HG03342 (cell line): ENCODE data around the gene TIAM2.
"Not testable (repeated sequence)": the region's sequence is repeated elsewhere in the genome, so short reads cannot be mapped to it uniquely, and the experiment has no call there.

ENCODE experiments used
- ATAC-seq: cut with Tn5 transposase; IDR thresholded peaks from one replicate; pipeline ENCODE4 v1.9.1; 2021; ENCODE audit warnings: mild to moderate bottlenecking, moderate library complexity; ENCODE audit not compliant: unreplicated experiment

The TIAM2 gene

GRCh38 chr6:155221086-155221485 is 226.0 kb downstream of the TIAM2 start:
- no peak for ATAC-seq

DNA sequence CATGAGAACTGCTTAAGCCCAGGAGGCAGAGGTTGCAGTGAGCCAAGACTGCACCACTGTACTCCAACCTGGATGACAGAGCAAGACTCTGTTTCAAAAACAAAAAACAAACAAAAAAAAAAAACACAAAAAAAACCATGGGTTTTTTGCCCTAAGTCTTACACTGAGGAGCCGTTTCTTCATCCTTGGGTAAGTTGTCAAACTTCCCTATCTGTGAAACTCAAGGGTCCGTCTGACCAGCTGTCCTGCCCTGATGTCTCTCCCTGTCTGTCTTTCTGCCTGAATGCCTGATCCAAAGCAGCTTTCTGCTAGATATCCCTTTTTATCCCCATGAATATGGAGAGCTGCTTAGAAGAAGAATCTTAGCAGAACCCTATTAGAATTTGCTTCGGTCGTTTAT is 227.4 kb downstream of the TIAM2 start:
- ATAC-seq, result no peak

DNA sequence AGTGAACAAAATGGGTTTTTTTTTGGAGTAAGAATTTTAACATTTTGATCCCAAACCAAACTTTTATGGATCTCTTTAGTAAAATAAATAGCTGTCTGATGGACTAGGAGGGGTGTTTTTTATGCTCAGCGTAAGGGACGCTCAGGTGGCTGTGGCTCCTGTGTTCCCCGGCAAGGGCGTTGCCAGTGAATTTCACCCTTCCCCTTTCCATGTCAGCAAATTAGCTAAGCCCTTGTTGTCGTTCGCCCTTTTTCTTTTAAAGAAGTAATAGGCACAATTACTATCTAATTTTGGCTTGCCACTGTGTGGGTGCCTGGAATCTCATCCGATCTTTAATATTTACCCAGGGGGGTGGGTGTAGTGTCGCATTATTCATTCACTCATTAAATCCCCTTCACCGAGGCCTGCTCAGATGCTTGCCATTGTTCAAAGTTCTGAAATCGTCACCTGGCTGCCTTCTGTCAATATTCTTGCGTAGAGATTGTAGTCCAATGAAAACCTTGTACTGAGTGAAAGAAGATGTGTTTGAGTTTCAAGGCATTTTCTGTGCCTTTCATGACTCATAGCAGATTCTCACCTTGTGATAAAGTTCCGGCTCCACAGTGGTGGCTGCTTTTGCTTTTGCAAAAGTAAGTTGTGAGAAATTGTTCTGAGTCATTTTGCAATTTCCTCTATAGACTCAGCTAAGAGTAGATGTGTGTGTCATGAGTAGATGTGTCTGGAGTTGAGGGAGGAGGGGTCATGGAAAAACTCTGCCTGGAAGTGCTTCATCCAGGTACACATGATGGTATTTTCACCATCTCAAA is 228.7 kb downstream of the TIAM2 start:
- ATAC-seq, result peak; percentile 96

- no peak for ATAC-seq
Observed at GRCh38 chr6:155224618-155225017, 229.5 kb downstream of the TIAM2 start.

GRCh38 chr6:155227046-155227445 is 231.9 kb downstream of the TIAM2 start:
- ATAC-seq, result no peak

DNA sequence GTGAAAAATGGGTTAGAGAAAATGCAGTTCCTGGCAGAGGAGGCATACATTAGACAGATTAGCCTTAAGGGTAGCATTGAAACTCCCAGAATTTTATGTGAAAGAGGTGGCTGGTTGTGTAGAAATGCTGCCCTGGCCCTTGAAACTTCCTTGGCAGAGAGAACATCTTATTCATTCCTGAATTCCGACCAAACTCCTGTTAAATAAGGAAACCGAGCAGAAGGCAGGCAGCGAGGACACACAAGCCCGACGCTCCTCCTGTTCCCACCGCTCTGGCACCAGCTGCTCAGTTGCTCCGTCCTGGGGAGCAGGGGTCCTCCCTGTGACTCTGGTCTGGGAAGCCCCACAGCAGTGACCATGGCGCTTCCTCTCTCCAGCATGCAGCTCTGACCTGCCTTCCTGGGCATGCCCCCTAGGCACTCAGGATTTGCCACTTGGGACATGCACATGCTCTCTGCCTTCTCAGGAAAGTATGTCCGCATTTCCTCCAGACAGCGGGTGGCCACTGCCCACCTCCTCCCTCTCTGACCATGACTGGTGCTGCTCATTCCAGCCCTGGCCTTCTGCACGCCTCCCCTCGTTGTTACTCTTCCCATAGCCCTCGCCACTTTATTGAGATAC is 233.5 kb downstream of the TIAM2 start:
- no peak for ATAC-seq

GRCh38 chr6:155230975-155231374 is 235.9 kb downstream of the TIAM2 start:
- not testable (repeated sequence) for ATAC-seq

DNA sequence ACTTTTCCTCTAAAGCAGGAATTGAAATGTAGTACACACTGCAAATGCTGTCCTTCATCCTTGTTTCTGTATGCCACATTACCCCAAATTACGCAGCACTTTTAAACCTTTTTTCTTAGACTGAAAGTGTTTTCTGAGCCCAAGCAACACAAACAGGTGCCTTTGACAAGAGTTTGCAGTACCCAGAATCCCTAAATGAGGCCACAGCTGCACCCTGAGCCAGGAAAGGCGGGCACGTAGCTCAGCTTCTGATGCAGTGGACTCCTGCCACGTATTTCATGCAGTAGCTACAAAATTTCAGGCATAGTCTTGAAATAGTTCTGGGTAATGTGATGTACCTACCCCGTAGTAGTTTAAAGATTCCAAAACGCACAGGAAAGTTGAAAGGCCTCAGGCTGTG is 237.7 kb downstream of the TIAM2 start:
- ATAC-seq, result no peak

- no peak for ATAC-seq
Observed at GRCh38 chr6:155234167-155234566, 239.1 kb downstream of the TIAM2 start.

DNA sequence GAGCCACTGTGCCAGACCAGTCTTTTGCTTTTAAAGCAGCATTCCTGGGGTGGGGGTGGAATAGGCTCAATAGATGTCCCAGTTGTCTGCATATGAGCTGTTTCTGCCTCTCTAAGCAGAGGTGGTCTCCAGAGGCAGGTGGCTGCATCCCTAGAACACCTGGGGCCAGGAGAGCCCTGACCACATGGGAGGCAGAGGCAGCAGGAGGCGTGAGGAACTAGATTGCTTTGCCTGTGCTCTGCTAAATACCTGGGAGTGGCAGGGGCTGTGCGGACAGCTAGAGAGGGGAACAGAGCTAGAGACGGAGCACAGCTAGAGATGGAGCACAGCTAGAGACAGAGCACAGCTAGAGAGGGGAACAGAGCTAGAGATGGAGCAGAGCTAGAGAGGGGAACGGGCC is 239.6 kb downstream of the TIAM2 start:
- no peak for ATAC-seq

DNA sequence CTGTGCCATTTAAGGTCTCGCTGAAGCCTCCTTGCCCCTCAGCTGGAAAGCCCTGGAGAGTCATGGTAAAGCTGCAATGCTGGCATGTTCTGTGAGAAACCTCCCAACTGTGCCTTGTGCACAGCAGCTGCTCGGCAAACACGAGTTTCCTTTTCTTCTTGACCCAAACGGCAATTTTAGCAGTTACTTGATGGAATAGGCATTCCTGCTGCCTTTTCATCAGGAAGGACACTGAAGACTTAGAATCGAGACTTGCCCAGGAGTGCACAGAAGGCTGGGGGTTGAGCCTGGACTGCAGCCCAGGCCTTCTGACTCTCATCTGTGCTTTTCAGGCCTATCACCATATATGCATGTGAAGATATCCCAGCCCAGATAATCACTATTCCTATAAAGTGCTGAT is 240.0 kb downstream of the TIAM2 start:
- ATAC-seq, result no peak

GRCh38 chr6:155237613-155238012 is 242.5 kb downstream of the TIAM2 start:
- ATAC-seq, result no peak

DNA sequence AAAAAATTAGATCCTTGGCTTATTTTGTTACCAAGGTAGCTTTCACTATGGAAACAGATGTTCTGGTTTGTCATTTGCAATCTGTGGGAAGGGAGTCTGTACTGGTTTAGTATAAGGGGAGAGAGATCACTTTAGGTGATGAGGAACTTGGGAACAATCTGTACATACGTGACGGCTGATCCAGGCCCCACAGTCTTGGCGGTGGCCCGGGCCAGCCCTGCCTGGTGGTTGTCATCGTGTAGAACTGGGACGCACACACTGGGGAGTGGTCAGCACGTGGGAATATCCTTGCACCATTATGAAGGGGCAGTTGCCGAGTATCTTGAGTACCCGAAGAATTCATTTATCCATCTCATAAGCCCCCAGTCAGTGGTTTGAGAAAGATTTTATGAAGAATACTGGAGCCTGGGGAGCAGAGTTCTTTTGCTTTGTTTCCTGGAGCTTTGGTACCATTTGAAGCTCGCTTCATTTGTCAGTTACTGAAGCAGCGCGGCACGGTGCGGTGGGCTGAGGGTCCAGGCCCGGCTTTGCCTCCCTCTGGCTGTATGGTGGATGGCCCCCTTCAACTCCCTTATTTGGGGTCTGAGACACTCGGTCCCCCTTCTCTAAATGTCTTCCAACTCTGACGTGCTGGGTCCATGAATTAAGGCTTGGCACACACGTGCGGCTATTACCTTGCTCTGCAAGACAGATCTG is 245.9 kb downstream of the TIAM2 start:
- ATAC-seq, result no peak

DNA sequence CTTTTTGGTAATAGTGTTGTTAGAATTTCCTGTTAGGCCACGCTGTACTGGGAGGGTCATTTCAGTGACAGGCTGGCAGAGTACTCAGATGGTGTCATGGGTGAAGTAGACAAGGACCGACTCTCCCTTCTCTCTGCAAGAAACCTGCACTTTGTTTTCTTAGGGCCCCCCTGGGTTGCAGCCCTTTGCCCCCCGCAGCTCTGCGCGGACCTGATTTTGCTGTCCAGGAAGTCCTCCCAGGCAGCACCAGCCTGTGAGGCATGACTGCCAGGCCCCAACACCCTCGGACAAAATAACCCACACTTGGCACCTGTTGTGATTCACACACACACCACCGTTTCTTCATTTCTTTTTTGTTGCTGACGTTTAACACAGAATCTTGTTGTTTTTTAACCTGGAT is 246.9 kb downstream of the TIAM2 start:
- no peak for ATAC-seq

GRCh38 chr6:155244434-155244833 is 249.3 kb downstream of the TIAM2 start:
- ATAC-seq, result no peak

GRCh38 chr6:155245193-155245592 is 250.1 kb downstream of the TIAM2 start:
- ATAC-seq, result no peak

- no peak for ATAC-seq
Observed at GRCh38 chr6:155245831-155246230, 250.7 kb downstream of the TIAM2 start.

GRCh38 chr6:155246825-155247224 is 251.7 kb downstream of the TIAM2 start:
- ATAC-seq, result no peak

DNA sequence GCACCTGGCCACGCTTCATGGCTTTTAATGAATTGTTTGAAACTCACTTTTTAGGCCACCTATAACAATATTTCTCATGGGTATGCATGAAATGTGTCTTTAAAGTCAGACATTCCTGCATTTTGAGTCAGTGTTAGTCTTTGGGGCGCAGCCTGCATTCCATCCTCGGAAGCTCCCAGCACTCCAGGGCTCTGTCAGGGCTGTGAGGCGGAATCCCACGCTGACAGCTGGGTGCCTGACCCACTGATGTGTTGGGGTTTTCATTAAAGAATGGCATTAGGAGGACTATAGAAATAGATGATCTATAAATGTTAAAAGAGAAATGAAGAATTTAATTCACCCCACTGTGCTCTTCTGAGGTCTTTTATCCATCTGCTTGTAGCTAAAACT is 252.5 kb downstream of the TIAM2 start:
- ATAC-seq, result no peak

DNA sequence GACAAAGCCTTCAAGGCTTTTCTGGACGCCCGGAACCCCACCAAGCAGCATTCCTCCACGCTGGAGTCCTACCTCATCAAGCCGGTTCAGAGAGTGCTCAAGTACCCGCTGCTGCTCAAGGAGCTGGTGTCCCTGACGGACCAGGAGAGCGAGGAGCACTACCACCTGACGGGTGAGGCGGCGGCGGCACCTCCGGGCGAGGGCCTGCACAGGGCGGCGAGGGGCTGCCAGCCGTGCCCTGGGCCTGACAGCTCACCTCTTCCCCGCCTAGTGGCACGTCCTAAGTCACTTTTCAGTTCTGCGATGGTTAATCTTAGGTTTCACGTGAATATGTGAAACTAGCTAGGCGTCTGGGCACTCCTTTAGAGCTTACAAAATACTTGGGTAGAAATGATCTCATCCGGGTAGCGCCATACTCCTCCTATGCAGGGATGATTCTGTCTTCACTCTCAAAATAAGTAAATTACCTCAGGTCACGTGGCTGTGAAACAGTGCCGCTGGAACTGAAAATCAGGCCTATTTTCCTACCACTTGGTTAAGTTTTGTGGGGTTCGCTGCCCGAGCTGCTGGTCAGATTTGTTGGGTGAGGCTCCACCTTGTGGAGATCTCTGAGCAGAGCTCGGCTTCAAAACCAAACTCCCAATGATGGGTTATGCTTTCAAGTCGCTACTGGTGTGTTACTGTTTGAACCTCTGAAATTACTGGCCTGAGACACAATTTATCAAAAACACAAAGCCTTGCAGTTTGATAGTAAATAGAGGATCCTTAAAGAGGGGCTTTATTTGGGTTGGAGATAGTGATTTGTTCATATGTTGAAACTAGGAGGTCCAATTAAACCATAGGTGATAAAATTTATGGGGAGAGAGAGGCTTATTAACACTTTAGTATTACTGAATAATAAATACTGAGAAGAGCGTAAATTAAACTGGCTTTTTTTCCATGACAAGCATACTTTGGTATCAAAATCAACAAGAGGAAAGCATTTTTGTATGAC is 253.2 kb downstream of the TIAM2 start:
- no peak for ATAC-seq
